RWPE2 (cell line): Measurements from ENCODE around the gene COL26A1.
A peak's percentile ranks its signal among the peaks of the same experiment; 100 is the strongest.

Source experiments
- ATAC-seq: fragments of 200-7000 bp; cut with Tn5 transposase; 3 replicates; pipeline ENCODE4 v1.9.1; 2021; ENCODE audit warnings: low read depth
- DNase-seq: peaks from one replicate; pipeline ENCODE4 v3.0.0-alpha.2; 2020; ENCODE audit warnings: low spot score
- H3K27ac ChIP-seq: fragments of 450-650 bp; 2 replicates; pipeline ENCODE4 v1.5.1; 2017; ENCODE audit warnings: mild to moderate bottlenecking; ENCODE audit not compliant: poor library complexity, severe bottlenecking
- H3K27me3 ChIP-seq: fragments of 250-450 bp; sonication (Bioruptor Pico); 2 replicates; pipeline ENCODE4 v1.5.1; 2021; ENCODE audit warnings: mild to moderate bottlenecking, moderate library complexity; ENCODE audit not compliant: insufficient read depth, poor library complexity, severe bottlenecking
- H3K36me3 ChIP-seq: fragments of 250-450 bp; sonication (Bioruptor Pico); 2 replicates; pipeline ENCODE4 v1.5.1; 2020; ENCODE audit warnings: low read depth, mild to moderate bottlenecking, moderate library complexity
- H3K4me1 ChIP-seq: fragments of 250-450 bp; sonication (Bioruptor Pico); 2 replicates; pipeline ENCODE4 v1.5.1; 2021; ENCODE audit warnings: mild to moderate bottlenecking, moderate library complexity; ENCODE audit not compliant: insufficient read depth, poor library complexity, severe bottlenecking
- H3K4me3 ChIP-seq: fragments of 250-450 bp; sonication (Bioruptor Pico); 2 replicates; pipeline ENCODE4 v1.5.1; 2021; ENCODE audit warnings: mild to moderate bottlenecking, moderate library complexity; ENCODE audit not compliant: severe bottlenecking
- H3K9me3 ChIP-seq: fragments of 250-450 bp; sonication (Bioruptor Pico); 2 replicates; pipeline ENCODE4 v1.5.1; 2021; ENCODE audit warnings: mild to moderate bottlenecking, moderate library complexity; ENCODE audit not compliant: severe bottlenecking
- CTCF ChIP-seq: fragments of 450-650 bp; IDR thresholded peaks from one replicate; pipeline ENCODE4 v1.5.1; 2017; ENCODE audit warnings: mild to moderate bottlenecking, moderate library complexity; ENCODE audit not compliant: poor library complexity, severe bottlenecking

The COL26A1 gene

DNA sequence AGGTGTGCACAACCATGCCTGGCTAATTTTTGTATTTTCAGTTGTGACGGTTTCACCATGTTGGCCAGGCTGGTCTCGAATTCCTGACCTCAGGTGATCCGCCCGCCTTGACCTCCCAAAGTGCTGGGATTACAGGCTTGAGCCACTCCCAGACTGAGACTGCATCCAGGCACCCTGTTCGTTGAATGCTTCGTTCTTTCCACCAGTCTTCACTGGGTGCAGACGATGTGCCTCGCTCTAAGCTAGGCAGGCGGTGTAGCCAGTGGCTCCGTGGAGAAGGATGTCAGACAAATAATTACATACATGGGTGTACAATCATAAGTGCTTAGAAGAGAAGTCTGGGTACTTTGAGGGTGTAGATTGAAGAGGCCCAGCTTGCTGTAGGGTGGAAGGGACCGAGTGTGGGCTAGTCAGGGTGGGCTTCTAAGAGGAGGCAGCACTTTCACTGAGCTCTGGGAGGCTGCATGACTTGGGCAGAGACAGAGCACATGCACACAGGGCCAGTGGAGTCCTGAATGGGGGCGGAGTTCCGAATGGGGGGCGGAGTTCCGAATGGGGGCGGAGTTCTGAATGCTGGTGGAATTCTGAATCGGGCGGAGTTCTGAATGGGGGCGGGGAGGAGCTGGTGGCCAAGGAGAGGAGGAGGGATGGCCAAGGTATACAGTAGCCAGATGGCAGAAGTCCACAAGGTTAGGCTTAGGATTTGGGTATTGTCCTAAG is 74.3 kb downstream of the COL26A1 start:
- H3K4me1 ChIP-seq, result no peaks in the 10 kb centered on the region

DNA sequence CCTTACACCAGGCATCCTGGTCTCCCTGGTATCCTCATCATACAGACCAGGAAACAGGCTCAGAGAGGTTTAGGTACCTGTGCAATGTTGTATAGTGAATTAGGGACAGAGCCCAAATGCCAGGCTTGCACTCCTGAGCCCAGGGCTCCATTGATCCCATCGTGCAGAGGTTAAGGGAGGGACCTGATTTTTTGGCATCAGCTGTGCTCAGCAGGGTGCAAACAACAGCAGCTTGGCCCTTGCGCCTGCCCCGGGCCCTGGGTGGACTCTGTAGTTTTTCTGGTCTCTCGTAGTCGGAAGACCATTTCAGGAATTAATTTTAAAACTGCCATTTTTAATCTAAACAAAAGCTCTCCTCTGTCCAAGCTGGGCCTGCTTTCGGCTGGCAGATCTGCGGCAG is 79.2 kb downstream of the COL26A1 start:
- Histone ChIP-seq H3K36me3 (no peaks in the 10 kb centered on the region), H3K27ac (no peak overlapping the region), H3K27me3 (no peaks in the 10 kb centered on the region), H3K4me1 (no peaks in the 10 kb centered on the region), H3K4me3 (no peak overlapping the region), H3K9me3 (no peaks in the 10 kb centered on the region)
- no peak for DNase-seq
- no peak for ATAC-seq
- TF ChIP-seq CTCF, result no peak

More for the DNA sequence above, 74.3 kb downstream of the COL26A1 start:
- Histone ChIP-seq H3K36me3 (no peaks in the 10 kb centered on the region), H3K9me3 (no peaks in the 10 kb centered on the region), H3K27me3 (no peaks in the 10 kb centered on the region), H3K4me3 (no peak overlapping the region), H3K27ac (no peak overlapping the region)
- TF ChIP-seq CTCF, result no peak
- DNase-seq, result no peak
- ATAC-seq, result peak; percentile 49; the same call in 1 of the 3 replicates

- H3K4me1 ChIP-seq, result no peaks in the 10 kb centered on the region
- ATAC-seq, result no peak
- H3K36me3 ChIP-seq, result no peaks in the 10 kb centered on the region
- H3K4me3 ChIP-seq, result no peak overlapping the region
- no peak for TF ChIP-seq CTCF
- H3K9me3 ChIP-seq, result no peaks in the 10 kb centered on the region
- H3K27me3 ChIP-seq, result no peaks in the 10 kb centered on the region
- H3K27ac ChIP-seq, result no peak overlapping the region
- DNase-seq, result no peak
Measured at GRCh38 chr7:101442426-101443070, 79.9 kb downstream of the COL26A1 start.

- no peak overlapping the region for H3K27ac ChIP-seq
- H3K9me3 ChIP-seq, result no peaks in the 10 kb centered on the region
- no peak for TF ChIP-seq CTCF
- DNase-seq, result no peak
- H3K36me3 ChIP-seq, result no peaks in the 10 kb centered on the region
- ATAC-seq, result no peak
- H3K4me3 ChIP-seq, result no peak overlapping the region
- H3K27me3 ChIP-seq, result no peaks in the 10 kb centered on the region
- no peaks in the 10 kb centered on the region for H3K4me1 ChIP-seq
Measured at GRCh38 chr7:101450064-101450463, 87.4 kb downstream of the COL26A1 start.

- DNase-seq, result no peak
Measured at GRCh38 chr7:101453617-101454016, 90.9 kb downstream of the COL26A1 start.

More at GRCh38 chr7:101453617-101454016, 90.9 kb downstream of the COL26A1 start:
- H3K36me3 ChIP-seq, result no peaks in the 10 kb centered on the region
- no peaks in the 10 kb centered on the region for H3K4me1 ChIP-seq
- no peak overlapping the region for H3K27ac ChIP-seq
- TF ChIP-seq CTCF, result no peak
- ATAC-seq, result no peak
- H3K9me3 ChIP-seq, result no peaks in the 10 kb centered on the region
- H3K27me3 ChIP-seq, result no peaks in the 10 kb centered on the region
- no peak overlapping the region for H3K4me3 ChIP-seq
